Retinal pigment epithelial cell (primary cell): ENCODE results near the gene MAP3K9.

Experiments used
- DNase-seq: peaks from one replicate; pipeline ENCODE4 v3.0.0-alpha.2; 2010; ENCODE audit warnings: low read depth
- H3K4me3 ChIP-seq: 2 replicates; pipeline ENCODE4 v1.5.1; 2011; ENCODE audit warnings: mild to moderate bottlenecking, low read length, control low read depth, moderate library complexity
- CTCF ChIP-seq: conservative IDR thresholded peaks from 2 replicates; pipeline ENCODE4 v1.5.1; 2011; ENCODE audit warnings: low read depth, low read length, control low read depth, inconsistent platforms

Gene MAP3K9

GRCh38 chr14:70685474-70686197 lies 123.7 kb downstream of the MAP3K9 start:
- no peak overlapping the region for H3K4me3 ChIP-seq
- peak; percentile 72 for DNase-seq
- TF ChIP-seq CTCF, result no peak

GRCh38 chr14:70683983-70684382 lies 125.3 kb downstream of the MAP3K9 start:
- H3K4me3 ChIP-seq, result no peak overlapping the region
- no peak for TF ChIP-seq CTCF
- no peak for DNase-seq

GRCh38 chr14:70680748-70681147 lies 128.6 kb downstream of the MAP3K9 start:
- no peak for TF ChIP-seq CTCF
- no peak overlapping the region for H3K4me3 ChIP-seq
- DNase-seq, result no peak

GRCh38 chr14:70677341-70677740 lies 132.0 kb downstream of the MAP3K9 start:
- H3K4me3 ChIP-seq, result no peak overlapping the region
- no peak for TF ChIP-seq CTCF
- DNase-seq, result no peak
